ENCODE data around the gene DCAF8.
A peak's percentile ranks its signal among the peaks of the same experiment; 100 is the strongest.

Gene DCAF8

DNA sequence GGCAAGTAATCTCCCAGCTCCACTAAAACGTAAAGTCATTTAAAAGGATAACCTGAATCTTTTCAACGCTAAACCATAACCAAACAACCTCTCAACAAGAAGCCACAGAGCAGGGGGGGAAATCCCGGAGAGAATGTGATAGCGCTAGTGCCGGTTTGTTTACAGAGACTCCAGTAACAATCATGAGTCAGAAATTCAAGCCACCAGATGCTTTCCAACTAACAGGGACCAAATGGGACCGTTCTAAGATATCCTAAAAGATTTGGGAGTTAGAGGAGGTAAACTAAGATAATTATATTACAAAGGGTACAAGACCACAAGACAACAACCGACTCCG lies 825 bp downstream of the DCAF8 start:
- peak; percentile 50 for DNase-seq

DNA sequence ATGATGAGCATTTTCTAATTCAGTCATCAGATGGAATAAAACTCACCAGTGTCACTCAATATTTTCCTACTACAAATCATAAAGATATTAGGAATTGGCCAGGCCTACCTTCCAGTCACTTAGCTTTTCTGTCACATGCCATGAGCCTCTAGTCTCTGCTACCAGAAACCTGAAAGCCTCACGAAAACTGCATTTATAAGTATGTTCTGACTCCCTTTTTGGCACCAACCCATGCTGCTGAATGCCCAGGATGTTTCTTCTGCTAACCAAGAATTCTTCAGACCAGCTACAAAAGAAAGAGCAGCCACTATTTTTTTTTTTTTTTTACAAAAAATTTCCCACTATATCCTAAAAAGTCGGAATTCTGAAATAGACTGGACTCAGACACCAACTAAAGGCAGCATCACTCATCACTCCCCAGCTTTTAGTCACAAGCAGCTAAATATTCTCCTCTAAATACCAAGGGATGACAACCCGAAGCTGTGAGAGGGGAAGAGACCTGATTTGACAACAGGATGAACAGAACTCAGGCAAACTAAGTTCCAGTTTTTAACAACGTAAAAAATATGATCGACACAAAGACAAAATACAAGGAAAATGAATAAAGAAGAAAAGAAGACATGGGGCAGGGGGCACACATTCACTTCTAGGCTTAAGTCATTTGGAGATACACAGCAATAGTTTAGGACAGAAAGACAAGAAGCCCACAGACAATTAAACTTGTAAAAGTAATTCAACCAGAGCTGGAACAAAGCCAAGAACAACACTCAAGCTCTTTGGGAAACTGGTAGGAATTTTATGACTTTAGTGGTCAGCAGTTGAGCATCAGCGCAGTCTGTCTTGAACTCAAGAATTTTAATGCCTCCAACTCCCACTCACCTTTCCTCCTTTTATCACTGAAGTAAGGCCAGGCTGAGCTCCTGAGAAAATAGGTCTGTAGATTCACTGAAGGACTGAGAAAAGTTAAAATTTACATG lies 1.7 kb downstream of the DCAF8 start:
- DNase-seq, result no peak

- no peak for DNase-seq
Observed at GRCh38 chr1:160258177-160258798, 4.1 kb downstream of the DCAF8 start.

DNA sequence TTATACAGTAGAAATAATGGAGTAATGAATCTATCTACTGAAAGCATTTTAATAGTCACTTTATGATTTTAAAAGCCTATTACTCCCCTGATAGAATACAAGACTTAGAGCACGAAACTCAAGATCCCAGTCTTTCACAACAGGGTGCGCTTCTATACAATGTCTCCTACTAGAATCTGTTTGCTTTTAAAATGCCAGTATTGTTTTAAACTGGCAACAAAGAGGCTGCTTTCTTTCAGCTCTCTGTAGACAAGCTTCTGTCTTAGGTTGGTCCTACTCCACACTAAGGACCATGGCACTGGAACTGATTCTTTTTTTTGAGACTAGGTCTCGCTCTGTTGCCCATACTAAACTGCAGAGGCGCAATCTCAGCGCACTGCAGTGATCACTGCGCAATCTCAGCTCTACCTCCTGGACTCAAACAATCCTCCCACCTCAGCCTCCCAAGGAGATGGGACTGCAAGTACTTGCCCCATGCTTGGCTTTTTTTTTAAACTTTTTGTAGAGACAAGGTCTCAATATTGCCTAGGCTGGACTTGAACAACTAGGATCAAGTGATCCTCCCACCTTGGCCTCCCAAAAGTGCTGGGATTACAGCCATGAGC lies 4.8 kb downstream of the DCAF8 start:
- no peak for DNase-seq

DNA sequence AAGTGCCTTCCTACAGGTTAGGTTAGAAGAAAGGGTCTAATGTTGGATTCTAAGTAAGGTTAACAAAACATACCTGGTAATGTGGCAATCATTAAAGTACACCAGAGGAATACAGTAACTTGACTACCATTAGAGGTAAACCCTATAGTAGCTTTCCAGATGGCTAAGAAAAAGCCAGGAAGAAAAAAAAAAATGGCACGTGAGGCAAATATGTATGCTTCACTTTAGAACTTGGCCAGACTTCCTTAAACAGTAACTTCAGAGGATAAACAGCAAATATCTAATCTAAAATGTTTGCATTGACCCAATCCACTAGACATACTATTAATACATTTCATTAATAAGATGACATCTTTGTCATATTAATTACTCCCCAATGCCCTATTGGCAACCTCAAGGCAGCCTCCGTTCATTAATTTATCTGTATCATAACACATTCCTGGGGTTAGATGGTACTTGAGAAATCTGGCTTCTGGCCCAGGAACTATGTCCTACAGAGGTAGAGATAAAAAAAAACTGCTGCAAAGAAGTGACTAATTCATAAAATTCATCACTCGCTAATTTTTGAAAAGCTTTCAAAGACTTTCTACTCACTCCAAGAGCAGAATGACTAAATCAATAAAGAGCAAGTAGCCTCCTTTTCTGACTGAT lies 5.8 kb downstream of the DCAF8 start:
- DNase-seq, result no peak

DNA sequence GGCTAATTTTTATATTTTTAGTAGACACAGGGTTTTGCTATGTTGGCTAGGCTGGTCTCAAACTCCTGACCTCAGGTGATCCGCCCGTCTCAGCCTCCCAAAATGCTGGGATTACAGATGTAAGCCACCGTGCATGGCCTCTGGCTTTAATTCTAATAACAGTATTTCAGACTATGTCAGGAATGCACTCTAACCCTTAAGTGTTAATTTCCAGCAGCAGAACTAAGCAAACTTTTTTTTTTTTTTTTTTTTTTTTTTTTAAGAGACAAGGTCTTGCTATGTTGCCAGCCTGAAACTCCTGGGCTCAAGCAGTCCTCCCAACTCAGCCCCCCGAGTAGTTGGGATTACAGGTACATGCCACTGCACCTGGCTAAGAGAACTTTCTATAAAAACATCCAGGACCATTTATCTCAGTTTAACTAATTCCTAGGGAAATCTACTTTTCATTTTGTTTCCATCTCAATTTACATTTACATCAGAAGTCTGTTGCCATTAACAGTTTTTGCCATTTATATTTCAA lies 6.5 kb downstream of the DCAF8 start:
- no peak for DNase-seq

- DNase-seq, result peak; percentile 7
Observed at GRCh38 chr1:160251687-160252526, 10.4 kb downstream of the DCAF8 start.

DNA sequence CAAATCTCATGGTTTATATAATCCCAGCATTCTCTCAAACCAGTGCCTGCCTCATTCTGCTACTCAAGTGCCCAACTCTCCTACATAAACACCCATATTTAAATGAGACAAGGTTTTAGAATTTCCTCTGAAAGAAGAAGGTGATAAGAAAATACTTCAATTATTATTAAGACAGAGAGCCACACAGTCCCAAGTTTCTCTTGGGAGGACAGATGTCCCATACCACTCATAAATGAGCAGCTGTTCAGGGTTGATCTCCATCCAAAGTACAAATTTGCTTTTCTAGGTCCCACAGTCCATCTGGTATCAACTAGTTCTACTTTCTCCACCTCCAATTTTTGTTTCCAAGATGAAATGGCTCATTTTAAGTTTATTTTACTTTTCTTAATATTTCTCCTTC lies 11.3 kb downstream of the DCAF8 start:
- DNase-seq, result no peak

DNA sequence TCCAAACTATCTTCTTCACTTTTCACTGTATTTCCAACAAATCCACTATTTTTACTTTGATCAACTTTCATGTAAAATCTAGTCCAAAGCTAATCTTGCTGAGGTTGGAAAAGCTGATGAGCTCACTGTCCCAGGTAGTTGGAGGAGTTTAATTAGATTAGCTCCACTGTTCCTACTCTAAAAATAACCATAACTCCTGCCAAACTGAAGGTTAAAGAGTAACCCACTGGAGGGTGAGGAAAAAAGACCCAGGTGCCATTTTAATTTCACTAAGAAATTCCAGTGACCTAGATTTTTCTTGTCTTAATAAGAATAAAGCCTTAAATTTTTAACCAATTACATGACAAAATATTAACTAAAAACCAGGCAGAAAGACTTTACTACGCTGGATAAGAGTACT lies 15.3 kb downstream of the DCAF8 start:
- no peak for DNase-seq

GRCh38 chr1:160245434-160245833 lies 16.9 kb downstream of the DCAF8 start:
- DNase-seq, result no peak

GRCh38 chr1:160244209-160244608 lies 18.1 kb downstream of the DCAF8 start:
- no peak for DNase-seq

GRCh38 chr1:160243767-160244166 lies 18.6 kb downstream of the DCAF8 start:
- DNase-seq, result no peak

DNA sequence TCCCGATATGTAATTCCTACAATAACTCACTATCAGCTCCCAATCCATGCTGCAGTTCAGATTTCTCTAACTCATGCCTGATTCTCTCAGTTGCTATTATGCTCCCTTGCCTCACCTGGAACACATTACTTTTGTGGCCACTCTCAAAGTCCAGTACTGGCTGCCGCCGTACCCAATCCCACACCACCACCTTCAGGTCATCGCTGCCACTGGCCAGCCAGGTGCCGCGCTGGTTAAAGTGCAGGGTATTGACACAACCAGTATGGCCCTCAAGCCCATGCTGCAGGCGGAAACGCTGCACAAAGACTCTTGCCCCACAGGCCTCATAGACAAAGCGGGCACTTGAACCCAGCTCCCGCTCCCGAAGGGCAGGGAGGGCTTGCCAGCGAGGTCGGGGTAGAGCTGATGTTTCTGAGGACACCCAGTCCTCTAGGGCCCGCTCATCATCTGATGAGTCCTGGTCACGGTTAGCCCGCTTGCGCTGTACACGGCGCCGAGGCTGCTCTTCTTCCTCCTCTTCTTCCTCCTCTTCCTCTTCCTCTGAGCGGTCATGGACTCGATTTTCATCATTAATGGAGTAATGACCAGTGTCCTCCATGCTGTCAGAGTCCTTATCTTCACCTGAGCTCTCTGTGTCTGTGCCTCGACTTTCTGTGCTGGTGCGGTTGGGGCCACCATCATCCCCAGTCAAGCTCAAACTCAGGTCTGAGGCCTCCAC lies 22.6 kb downstream of the DCAF8 start:
- DNase-seq, result no peak

GRCh38 chr1:160238408-160238807 lies 23.9 kb downstream of the DCAF8 start:
- DNase-seq, result no peak

DNA sequence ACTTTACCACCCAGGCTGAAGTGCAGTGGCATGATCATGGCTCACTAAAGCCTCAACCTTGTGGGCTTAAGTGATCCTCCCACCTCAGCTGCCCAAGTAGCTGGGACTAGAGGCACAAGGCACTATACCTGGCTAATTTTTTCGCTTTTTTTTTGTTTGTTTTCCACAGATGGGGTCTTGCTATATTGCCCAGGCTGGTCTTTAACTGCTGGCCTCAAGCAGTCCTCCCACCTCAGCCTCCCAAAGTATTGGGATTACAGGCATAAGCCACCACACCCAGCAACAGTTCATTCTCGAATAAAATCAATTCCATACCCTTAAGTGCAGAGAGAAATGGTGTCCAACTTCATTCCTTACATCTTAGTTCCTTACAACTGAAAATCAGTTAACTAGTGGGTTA lies 24.8 kb downstream of the DCAF8 start:
- DNase-seq, result no peak

DNA sequence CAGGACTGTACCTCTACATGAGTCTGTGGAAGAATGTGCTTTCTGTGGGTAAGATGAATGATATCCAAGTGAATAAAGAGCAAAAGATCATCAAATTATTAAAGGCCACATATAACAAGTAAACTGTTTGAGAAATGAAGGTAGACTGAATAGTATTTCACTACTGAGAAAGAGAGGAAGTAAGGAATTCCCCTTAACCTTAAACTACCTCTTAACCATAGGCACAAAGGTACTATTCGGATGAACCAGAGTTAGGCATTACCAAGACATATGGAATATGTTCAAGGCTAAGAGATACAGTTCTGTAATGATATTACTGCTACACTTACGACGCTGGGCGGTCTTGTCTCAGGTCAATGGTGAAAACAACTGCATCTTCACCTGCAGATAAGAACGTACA lies 25.5 kb downstream of the DCAF8 start:
- no peak for DNase-seq

DNA sequence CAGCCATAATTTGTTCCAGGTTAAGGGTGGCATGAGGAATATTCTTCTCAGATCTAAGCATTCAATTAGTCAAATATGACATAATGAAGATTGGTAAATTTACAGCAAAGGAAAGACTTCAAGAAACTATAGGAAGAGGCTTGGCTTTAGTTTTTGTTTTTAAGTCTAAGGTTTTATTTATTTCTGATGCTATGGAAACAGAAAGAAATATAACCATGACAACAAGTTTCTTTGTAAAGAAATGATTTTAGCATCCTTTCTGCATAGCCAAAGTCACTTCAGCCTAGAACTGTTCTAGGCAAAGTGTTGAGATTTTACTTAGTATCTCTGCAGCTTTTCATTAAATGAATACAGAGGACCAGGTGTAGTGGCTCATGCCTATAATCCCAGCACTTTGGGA lies 29.4 kb downstream of the DCAF8 start:
- no peak for DNase-seq

DNA sequence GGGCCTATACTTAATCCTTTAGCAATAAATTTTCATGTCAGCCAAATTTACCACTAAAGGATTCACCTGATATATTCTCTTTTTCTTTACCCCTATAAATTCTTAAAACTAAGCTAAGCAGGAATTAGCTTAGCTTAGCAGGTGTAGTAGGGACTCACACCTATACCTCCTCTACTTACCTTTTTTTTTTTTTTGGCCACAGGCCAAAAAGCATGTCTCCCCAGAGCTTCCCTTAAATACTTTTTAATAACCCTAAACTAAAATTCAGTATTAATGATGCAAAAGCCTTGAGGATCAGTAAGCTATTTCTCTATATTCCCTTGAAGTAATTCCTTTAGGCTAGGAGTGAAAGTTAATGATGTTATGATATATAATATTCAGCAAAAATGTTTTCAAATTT lies 33.9 kb downstream of the DCAF8 start:
- DNase-seq, result no peak

- no peak for DNase-seq
Observed at GRCh38 chr1:160227561-160227960, 34.8 kb downstream of the DCAF8 start.

- no peak for DNase-seq
Observed at GRCh38 chr1:160227034-160227433, 35.3 kb downstream of the DCAF8 start.

GRCh38 chr1:160226623-160227022 lies 35.7 kb downstream of the DCAF8 start:
- no peak for DNase-seq

DNA sequence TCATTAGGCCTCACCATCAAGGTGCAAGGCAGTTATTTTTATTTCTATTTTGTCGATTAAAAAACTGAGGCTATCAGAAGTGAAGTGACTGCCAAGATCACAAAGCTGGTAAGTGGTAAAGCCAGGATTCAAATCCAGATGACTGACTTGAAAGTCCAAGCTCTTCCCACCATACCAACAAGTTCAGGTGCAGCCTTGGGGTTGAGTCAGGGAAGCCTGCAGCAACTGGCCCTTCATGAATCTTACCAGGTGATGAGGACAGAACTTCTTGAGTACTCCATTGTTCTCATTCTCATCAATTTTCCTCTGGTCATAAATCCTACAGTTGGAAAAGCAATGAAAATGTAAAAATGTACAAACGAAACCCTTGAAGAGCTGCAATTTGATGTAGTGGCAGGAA lies 37.0 kb downstream of the DCAF8 start:
- DNase-seq, result no peak
